ENCODE results near the gene WDR70.

The WDR70 gene

DNA sequence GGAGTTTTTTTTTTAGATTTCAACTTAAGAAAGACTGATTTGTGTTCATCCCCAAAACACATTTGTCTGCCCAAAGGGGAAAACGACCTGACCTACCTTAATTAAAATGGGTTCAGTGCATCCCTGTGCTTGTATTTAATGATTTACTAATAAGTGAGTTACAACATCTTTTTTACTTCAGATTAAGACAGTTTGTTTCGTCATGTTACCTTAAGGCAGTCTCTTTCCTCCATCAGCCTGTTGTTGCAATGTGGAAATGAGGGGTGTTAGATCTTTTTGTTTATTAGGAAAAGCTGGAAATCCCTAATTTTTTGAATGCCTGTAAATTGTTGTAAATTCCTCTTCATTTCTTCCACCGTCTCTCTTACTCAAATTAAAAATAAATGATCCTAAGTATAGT, 283.2 kb downstream of the WDR70 start:
- DNase-seq (ENCODE audit: low read depth) = no peak
- TF ChIP-seq, protein P1, sequence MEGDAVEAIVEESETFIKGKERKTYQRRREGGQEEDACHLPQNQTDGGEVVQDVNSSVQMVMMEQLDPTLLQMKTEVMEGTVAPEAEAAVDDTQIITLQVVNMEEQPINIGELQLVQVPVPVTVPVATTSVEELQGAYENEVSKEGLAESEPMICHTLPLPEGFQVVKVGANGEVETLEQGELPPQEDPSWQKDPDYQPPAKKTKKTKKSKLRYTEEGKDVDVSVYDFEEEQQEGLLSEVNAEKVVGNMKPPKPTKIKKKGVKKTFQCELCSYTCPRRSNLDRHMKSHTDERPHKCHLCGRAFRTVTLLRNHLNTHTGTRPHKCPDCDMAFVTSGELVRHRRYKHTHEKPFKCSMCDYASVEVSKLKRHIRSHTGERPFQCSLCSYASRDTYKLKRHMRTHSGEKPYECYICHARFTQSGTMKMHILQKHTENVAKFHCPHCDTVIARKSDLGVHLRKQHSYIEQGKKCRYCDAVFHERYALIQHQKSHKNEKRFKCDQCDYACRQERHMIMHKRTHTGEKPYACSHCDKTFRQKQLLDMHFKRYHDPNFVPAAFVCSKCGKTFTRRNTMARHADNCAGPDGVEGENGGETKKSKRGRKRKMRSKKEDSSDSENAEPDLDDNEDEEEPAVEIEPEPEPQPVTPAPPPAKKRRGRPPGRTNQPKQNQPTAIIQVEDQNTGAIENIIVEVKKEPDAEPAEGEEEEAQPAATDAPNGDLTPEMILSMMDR (IDR thresholded peaks at IDR 0.05; ENCODE audit: low read depth, low read length, missing control alignments) = no peak
- no peak overlapping the region for H3K4me3 ChIP-seq (ENCODE audit: low read depth, low read length)

DNA sequence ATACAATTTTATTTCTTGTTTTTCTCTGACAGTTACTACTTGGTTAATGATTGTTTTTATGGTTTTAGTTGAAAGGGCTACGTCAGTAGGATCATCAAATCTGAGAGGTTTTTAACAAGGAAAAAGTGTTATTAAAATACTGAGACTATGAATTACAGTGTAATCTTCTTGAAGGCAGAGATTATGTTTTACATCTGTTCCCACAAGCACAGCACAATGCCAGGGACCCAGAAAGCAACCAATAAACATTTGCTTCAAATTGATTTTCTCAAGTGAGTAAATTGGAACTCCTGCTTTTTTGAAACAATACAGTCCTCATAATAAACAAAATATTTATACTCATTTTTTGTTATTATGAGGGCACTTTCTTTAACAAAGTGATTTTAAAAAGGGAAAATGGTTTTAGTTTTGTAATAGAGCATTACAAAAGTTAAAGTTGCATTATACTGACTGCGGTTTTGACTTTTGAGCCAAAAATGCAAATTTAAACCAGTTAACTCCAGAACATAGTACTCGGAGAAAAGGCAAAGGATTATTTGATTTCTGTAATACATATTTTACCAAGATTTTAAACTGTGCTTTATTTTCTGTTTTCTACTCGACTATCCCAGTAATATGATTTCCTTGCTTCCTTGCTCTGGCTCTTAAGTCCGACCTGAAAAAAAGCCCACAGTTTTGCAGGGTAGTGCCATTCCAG, 283.8 kb downstream of the WDR70 start:
- no peak for DNase-seq (ENCODE audit: low read depth)
- TF ChIP-seq, protein P1 (IDR thresholded peaks at IDR 0.05; ENCODE audit: low read depth, low read length, missing control alignments) = no peak
- no peak overlapping the region for H3K4me3 ChIP-seq (ENCODE audit: low read depth, low read length)

DNA sequence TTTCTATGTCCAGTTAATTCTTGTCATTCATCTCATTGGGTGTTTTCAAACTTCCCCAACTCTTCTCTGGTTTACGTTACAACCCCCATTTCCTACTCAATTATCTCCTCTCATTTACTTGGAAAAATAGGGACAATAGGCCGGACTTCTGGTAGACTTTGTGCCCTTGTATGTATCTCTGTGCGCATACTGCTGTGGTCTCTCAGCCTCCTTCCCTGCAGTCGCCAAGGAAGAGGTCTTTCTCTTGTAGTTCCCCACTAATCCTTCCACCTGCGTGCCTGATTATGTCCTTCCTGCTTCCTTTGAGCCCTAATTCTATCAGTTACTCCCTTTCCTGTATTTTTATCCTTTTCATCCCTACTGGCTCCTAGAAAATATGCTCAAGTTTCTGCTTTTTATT, 284.4 kb downstream of the WDR70 start:
- no peak for DNase-seq (ENCODE audit: low read depth)
- TF ChIP-seq, protein P1 (IDR thresholded peaks at IDR 0.05; ENCODE audit: low read depth, low read length, missing control alignments) = no peak
- no peak overlapping the region for H3K4me3 ChIP-seq (ENCODE audit: low read depth, low read length)

DNA sequence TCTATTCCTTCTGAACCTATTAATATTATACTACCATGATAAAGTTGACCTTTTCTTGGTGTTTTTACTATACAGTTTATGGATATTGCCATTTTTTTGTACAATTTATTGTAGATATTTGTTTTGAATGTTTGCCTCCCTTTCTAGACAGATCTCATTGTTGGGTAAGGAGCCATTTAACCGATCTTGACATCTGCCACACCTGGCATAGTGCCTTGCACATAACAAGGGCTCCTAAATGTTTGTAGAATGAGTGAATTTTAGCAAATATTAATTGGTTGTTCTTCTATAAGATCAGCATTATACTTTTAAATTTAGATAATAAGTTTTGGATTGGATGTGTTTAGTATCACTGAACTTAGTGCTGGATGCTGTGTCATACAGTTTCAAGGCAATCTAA, 285.4 kb downstream of the WDR70 start:
- TF ChIP-seq, protein P1 (IDR thresholded peaks at IDR 0.05; ENCODE audit: low read depth, low read length, missing control alignments) = no peak
- DNase-seq (ENCODE audit: low read depth) = no peak
- no peak overlapping the region for H3K4me3 ChIP-seq (ENCODE audit: low read depth, low read length)

DNA sequence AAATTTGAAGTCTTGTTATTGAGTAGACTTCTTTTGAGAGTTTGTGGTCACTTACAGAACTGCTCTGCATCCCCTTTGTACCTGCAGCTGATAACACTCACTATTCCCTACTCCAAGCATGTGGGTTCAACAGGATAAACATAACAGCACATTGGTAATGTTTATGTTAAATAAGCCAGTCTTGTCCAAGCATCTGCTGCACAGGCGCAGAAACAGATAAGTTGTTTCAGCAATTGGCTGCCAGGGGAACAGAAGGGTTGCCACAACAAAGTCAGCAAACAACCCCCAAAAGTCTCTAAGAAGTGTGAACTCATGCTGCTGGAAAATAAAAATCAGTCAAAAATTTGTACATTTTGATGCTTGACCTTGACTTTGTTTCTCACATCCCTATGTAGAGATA, 286.2 kb downstream of the WDR70 start:
- DNase-seq (ENCODE audit: low read depth) = no peak
- TF ChIP-seq, protein P1 (IDR thresholded peaks at IDR 0.05; ENCODE audit: low read depth, low read length, missing control alignments) = no peak
- no peak overlapping the region for H3K4me3 ChIP-seq (ENCODE audit: low read depth, low read length)

DNA sequence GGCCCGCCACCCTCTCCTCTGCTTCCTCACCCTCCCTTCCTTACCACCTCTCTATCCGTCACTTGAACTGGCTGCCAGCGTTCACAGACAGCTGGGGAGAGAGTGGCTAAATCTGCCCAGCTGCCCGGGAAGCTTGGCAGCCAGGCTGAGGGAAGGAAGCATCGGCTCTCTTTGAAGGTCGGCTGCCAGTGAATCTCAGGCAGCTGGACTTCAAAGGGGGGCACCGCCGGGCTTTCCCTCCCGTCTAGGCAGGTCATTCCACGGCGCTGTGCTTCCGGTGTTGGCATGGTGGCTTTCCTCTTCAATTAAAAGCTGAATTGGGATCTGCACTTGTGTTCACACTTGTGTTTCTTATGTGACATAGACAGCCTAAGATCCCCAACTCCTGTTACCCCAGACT, 286.8 kb downstream of the WDR70 start:
- no peak for DNase-seq (ENCODE audit: low read depth)
- no peak overlapping the region for H3K4me3 ChIP-seq (ENCODE audit: low read depth, low read length)
- TF ChIP-seq, protein P1 (IDR thresholded peaks at IDR 0.05; ENCODE audit: low read depth, low read length, missing control alignments) = no peak

DNA sequence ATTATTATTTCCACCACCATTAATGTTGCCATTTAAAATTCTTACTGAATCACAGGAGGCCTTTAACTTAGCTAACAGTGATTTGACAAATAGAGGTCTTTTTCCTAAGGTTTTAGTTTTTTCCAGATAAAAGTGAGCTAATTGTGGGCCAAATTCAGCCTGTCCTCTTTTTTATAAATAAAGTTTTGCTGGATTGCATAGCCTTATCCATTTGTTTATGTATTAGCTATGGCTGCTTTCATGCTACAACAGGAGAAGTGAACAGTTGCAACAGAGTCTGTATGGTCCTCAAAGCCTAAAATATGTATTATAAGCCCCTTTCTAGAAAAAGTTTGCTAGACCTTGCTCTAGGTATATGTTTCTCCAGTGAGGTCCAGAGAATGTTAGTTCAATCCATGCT, 288.3 kb downstream of the WDR70 start:
- no peak overlapping the region for H3K4me3 ChIP-seq (ENCODE audit: low read depth, low read length)
- TF ChIP-seq, protein P1 (IDR thresholded peaks at IDR 0.05; ENCODE audit: low read depth, low read length, missing control alignments) = no peak
- DNase-seq (ENCODE audit: low read depth) = no peak
